PC-9 (cell line): ENCODE measurements around the gene RETREG2. TPM values are rescaled to one million over a fixed set of nuclear protein-coding genes. Genes with fewer than 3 reads are reported as not detected.
A peak's percentile ranks its signal among the peaks of the same experiment; 100 is the strongest.

Experiments
- BruUV-seq: library from RNA; stranded (reverse); fragments of 400-500 nt; replicated peaks from 2 replicates; lab custom pipeline; 2021; lab: Mats Ljungman, UMichigan
- CTCF ChIA-PET: fragments of 300-600 bp; sonication (Branson Sonifier 250); formaldehyde crosslinking; loops from one replicate; lab custom pipeline; 2022; ENCODE audit warnings: antibody characterized with exemption; lab: Charles Lee
- POLR2A ChIA-PET: fragments of 300-600 bp; sonication (Branson Sonifier 250); formaldehyde crosslinking; loops from one replicate; lab custom pipeline; 2022; ENCODE audit warnings: antibody characterized with exemption; ENCODE audit not compliant: unreplicated experiment; lab: Charles Lee
- DNase-seq, 2 experiments: peaks; one replicate each; pipeline versions ENCODE4 v3.0.0 to v3.0.0-alpha.2; 2015 to 2022; ENCODE audit warnings: mixed read lengths in 1 of 2
- H2AFZ ChIP-seq: fragments of 200-600 bp; sonication (generic); 2 replicates; pipeline ENCODE4 v1.8.1; 2017; ENCODE audit warnings: antibody characterized with exemption
- H3F3A ChIP-seq: fragments of 200-600 bp; sonication (generic); 2 replicates; pipeline ENCODE4 v1.8.1; 2017; ENCODE audit warnings: antibody characterized with exemption, mild to moderate bottlenecking, low read depth; ENCODE audit not compliant: insufficient read depth
- H3K27ac ChIP-seq: fragments of 200-600 bp; sonication (generic); 2 replicates; pipeline ENCODE4 v1.6.1; 2016; ENCODE audit warnings: mixed run types
- H3K27me3 ChIP-seq: fragments of 200-600 bp; sonication (generic); 2 replicates; pipeline ENCODE4 v1.6.1; 2016; ENCODE audit warnings: low read depth, mixed run types; ENCODE audit not compliant: insufficient read depth
- H3K36me3 ChIP-seq: fragments of 200-600 bp; sonication (generic); 2 replicates; pipeline ENCODE4 v1.6.1; 2016; ENCODE audit warnings: low read depth, mixed run types
- H3K4me1 ChIP-seq: fragments of 200-600 bp; sonication (generic); replicated peaks from 2 replicates; pipeline ENCODE4 v1.6.1; 2016; ENCODE audit warnings: mixed run types; ENCODE audit not compliant: insufficient read depth
- H3K4me2 ChIP-seq: fragments of 200-600 bp; sonication (generic); 2 replicates; pipeline ENCODE4 v1.6.1; 2017; ENCODE audit warnings: mixed run types
- H3K4me3 ChIP-seq: fragments of 200-600 bp; sonication (generic); 2 replicates; pipeline ENCODE4 v1.6.1; 2016; ENCODE audit warnings: mixed run types
- H3K79me2 ChIP-seq: fragments of 200-600 bp; sonication (generic); 2 replicates; pipeline ENCODE4 v1.6.1; 2017; ENCODE audit warnings: low read depth, mixed run types
- H3K9me2 ChIP-seq: fragments of 200-600 bp; sonication (generic); 2 replicates; pipeline ENCODE4 v1.8.1; 2017; ENCODE audit warnings: mild to moderate bottlenecking; ENCODE audit not compliant: insufficient read depth
- H3K9me3 ChIP-seq: fragments of 200-600 bp; sonication (generic); 2 replicates; pipeline ENCODE4 v1.8.1; 2016; ENCODE audit warnings: low read depth; ENCODE audit not compliant: insufficient read depth
- H4K20me1 ChIP-seq: fragments of 200-600 bp; sonication (generic); 2 replicates; pipeline ENCODE4 v1.8.1; 2017; ENCODE audit not compliant: insufficient read depth
- CTCF ChIP-seq: fragments of 200-600 bp; sonication (generic); conservative IDR thresholded peaks from 2 replicates; pipeline ENCODE4 v1.6.1; 2017; ENCODE audit warnings: mixed run types, antibody characterized with exemption, mild to moderate bottlenecking, moderate library complexity
- EZH2 ChIP-seq: fragments of 200-600 bp; sonication (generic); IDR thresholded peaks from 2 replicates; pipeline ENCODE4 v1.8.0; 2017; ENCODE audit warnings: antibody characterized with exemption, low read depth
- intact Hi-C: fragments of 100-400 bp; cut with micrococcal nuclease; formaldehyde crosslinking; loops from one replicate; pipeline ENCODE4 v1.10.0; 2022; ENCODE audit not compliant: unreplicated experiment
- total RNA-seq: library from RNA; stranded (reverse); gene quantifications from 2 replicates; pipeline ENCODE4 v1.2.3, GENCODE V29; 2021

The RETREG2 gene
- total RNA-seq, 1 experiment from 2014 or later = 84.4 TPM

DNA sequence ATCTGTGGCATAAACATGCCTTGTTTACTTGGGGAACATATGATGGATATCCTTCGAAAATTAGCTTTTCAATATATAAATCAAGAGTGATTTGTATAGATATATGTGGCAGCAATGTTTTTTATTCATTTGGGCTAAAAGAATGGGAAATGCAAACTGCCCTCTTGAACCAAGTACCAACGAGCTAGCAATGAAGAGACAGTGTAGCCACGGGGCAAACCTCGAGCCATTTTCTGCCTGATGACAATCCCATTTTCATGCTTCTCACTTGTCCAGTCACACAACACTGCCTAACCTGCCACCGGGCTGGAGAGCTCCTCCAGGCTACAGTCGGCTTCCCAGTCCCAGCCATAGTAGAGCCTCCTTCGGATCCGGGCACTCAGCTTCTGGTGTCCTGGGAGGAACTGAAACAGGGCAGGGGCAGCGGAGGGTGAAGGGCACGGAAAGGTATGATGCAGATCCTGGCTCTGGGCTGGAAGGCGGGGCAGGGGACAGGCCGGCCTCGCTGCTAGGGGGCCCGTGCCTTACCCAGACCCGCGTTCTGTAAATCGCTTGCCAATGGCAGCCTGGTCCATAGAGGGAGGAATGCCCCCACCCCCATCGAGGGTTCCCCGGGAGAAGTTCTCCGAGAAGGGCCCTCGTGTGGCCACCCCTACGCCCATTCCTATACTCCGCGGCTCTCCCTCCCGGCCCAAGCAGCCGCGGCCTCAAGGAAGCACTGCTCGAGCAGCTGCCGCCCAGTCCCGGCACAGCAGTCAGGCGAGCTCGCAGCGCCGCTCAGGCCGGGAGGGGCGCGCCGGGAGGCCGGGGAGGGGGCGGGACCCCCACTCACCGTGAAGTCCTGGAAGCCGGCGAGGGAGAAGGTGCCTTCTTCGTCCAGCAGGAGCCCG is 1.9 kb upstream of the RETREG2 start:
- Histone ChIP-seq H3F3A (peaks cover 31% of the 10 kb centered on the region), H3K4me1 (peaks cover 19% of the 10 kb centered on the region), H3K9me2 (no peaks in the 10 kb centered on the region), H3K9me3 (no peaks in the 10 kb centered on the region), H3K36me3 (peaks cover 16% of the 10 kb centered on the region; the same call in 1 of the 2 replicates), H3K27me3 (no peaks in the 10 kb centered on the region), H2AFZ (peak overlapping the region; percentile 91), H3K27ac (peak overlapping the region; percentile 77), H3K4me3 (peak overlapping the region; percentile 95), H4K20me1 (no peaks in the 10 kb centered on the region; the same call in 1 of the 2 replicates), H3K79me2 (peaks cover 39% of the 10 kb centered on the region), H3K4me2 (peak overlapping the region; percentile 83)
- TF ChIP-seq CTCF = no peak
- TF ChIP-seq EZH2 = no peak
- ChIA-PET CTCF (interaction anchor here (0.6 to 1.6 kb wide), 5 partner anchors 41 to 516 kb away, joined by 3 to 10 read pairs (median 5); partner anchors contain the start of genes ABCB6, BCS1L and ZNF142), POLR2A (interaction anchor here (0.6 to 1.0 kb wide), 9 partner anchors 30 to 323 kb away, joined by 3 to 9 read pairs (median 4); partner anchors contain the start of genes ANKZF1 and ATG9A)
- peak in 1 of 2 experiments; percentile 45 for DNase-seq
- intact Hi-C loops = loop anchor here (1.0 to 5.0 kb wide), 6 partner anchors 31 to 213 kb away; partner anchors contain the start of gene ZFAND2B
- no TSS peak for BruUV-seq

- ChIA-PET POLR2A (interaction anchor here (0.6 to 1.0 kb wide), 8 partner anchors 29 to 322 kb away, joined by 3 to 9 read pairs (median 4); partner anchors contain the start of genes ANKZF1 and ATG9A), CTCF (interaction anchor here (0.6 to 1.6 kb wide), 3 partner anchors 42 to 517 kb away, joined by 5 to 10 read pairs (median 5); partner anchors contain the start of genes ABCB6, BCS1L and ZNF142)
- peak; percentile 68 to 93 for DNase-seq
- BruUV-seq = TSS peak; percentile 26
- no peaks in the 10 kb centered on the region for H3K9me2 ChIP-seq
- no peaks in the 10 kb centered on the region for H3K27me3 ChIP-seq
- peaks cover 19% of the 10 kb centered on the region; the same call in 1 of the 2 replicates for H3K36me3 ChIP-seq
- H3K4me3 ChIP-seq = peak within 1 kb of the TSS; percentile 95
- peak within 1 kb of the TSS; percentile 91 for H2AFZ ChIP-seq
- TF ChIP-seq EZH2 (no peak), CTCF (no peak)
- intact Hi-C loops = loop anchor here (1.0 to 5.0 kb wide), 8 partner anchors 17 to 212 kb away; partner anchors contain the start of genes ABCB6, NHEJ1 and ZFAND2B
- no peaks in the 10 kb centered on the region; the same call in 1 of the 2 replicates for H4K20me1 ChIP-seq
- peaks cover 19% of the 10 kb centered on the region for H3K4me1 ChIP-seq
- peak within 1 kb of the TSS; percentile 83 for H3K4me2 ChIP-seq
- H3K9me3 ChIP-seq = no peaks in the 10 kb centered on the region
- peaks cover 39% of the 10 kb centered on the region for H3K79me2 ChIP-seq
- peaks cover 23% of the 10 kb centered on the region for H3F3A ChIP-seq
- peak within 1 kb of the TSS; percentile 77 for H3K27ac ChIP-seq
Measured at GRCh38 chr2:219176818-219177551, 1.1 kb upstream of the RETREG2 start, which contains the start of gene CNPPD1. CNPPD1 (minus strand) TSS chr2:219176925; CDS start chr2:219176828, 97 bp downstream.
